PFSK-1 (cell line): Measurements from ENCODE around the gene JMY.

Experiments
- FOXP2 ChIP-seq: optimal IDR thresholded peaks from 2 replicates; pipeline ENCODE3; 2011; ENCODE audit warnings: borderline replicate concordance, control low read depth, inconsistent platforms; ENCODE audit not compliant: insufficient read depth; ENCODE audit errors: extremely low read length, extremely low read depth
- POLR2AphosphoS5 ChIP-seq: IDR thresholded peaks from 2 replicates; pipeline ENCODE4 v1.6.1; 2012; ENCODE audit warnings: low read depth, mild to moderate bottlenecking, control low read depth, low read length, moderate library complexity
- REST ChIP-seq, 2 experiments: IDR thresholded peaks; 2 replicates each; pipeline versions ENCODE4 v1.6.1 to v1.8.0; 2011 to 2012; ENCODE audit warnings: low read depth in 2 of 2, low read length in 2 of 2, control low read depth in 1 of 2, inconsistent platforms in 1 of 2, mild to moderate bottlenecking in 1 of 2, moderate library complexity in 1 of 2; ENCODE audit not compliant: insufficient read depth in 1 of 2
- SIN3A ChIP-seq: IDR thresholded peaks from 2 replicates; pipeline ENCODE4 v1.6.1; 2012; ENCODE audit warnings: mild to moderate bottlenecking, low read length, moderate library complexity, borderline replicate concordance; ENCODE audit not compliant: insufficient read depth
- TAF1 ChIP-seq: IDR thresholded peaks from 2 replicates; pipeline ENCODE4 v1.6.1; 2012; ENCODE audit warnings: low read length, control low read depth, borderline replicate concordance; ENCODE audit not compliant: insufficient read depth

JMY gene

GRCh38 chr5:79236970-79237739 lies 1.2 kb downstream of the JMY start:
- TF ChIP-seq POLR2AphosphoS5 (no peak), FOXP2 (no peak), SIN3A (no peak), TAF1 (no peak), REST (IDR thresholded peaks at IDR 0.05; ENCODE audit: insufficient read depth in 1 of 2, low read depth in 2 of 2, low read length in 2 of 2) (no peak)

- TF ChIP-seq POLR2AphosphoS5 (no peak), TAF1 (no peak), FOXP2 (no peak), SIN3A (no peak), REST (IDR thresholded peaks at IDR 0.05; ENCODE audit: insufficient read depth in 1 of 2, low read depth in 2 of 2, low read length in 2 of 2) (no peak)
Measured at GRCh38 chr5:79237740-79238560, 2.0 kb downstream of the JMY start.

DNA sequence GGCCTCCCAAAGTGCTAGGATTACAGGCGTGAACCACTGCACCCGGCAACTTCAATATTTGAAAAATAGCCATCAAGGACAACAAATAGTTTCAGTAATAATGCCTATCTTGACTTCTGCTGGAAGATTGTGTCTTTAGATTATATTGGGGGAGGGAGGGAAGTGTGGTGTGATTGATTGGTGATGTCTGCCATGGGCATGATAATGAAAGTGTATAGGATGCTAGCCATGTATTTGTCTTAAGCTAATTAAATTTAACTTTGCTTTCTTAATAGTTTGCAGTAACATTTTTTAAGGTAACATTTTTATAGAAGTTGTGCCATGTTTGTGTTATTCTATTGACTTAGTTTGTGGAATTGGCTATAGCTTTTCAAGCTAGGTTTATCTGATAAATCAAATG lies 4.6 kb downstream of the JMY start:
- TF ChIP-seq FOXP2 (no peak), POLR2AphosphoS5 (no peak), TAF1 (no peak), REST (IDR thresholded peaks at IDR 0.05; ENCODE audit: insufficient read depth in 1 of 2, low read depth in 2 of 2, low read length in 2 of 2) (no peak), SIN3A (no peak)

- no peak for TF ChIP-seq POLR2AphosphoS5
- TF ChIP-seq REST (IDR thresholded peaks at IDR 0.05; ENCODE audit: insufficient read depth in 1 of 2, low read depth in 2 of 2, low read length in 2 of 2) = no peak
- no peak for TF ChIP-seq SIN3A
- TF ChIP-seq FOXP2 = no peak
- TF ChIP-seq TAF1 = no peak
Measured at GRCh38 chr5:79241535-79241979, 5.6 kb downstream of the JMY start.
